Prostate gland (tissue), 2 donors: Measurements from ENCODE around the gene TIPARP. TPM values are rescaled to one million over a fixed set of nuclear protein-coding genes. Genes with fewer than 3 reads are reported as not detected.

Experiments used
- DNase-seq: peaks from one replicate; pipeline ENCODE4 v3.0.0-alpha.2; 2019; ENCODE audit warnings: low spot score
- H3K27ac ChIP-seq, 2 donors: fragments of 200-600 bp; sonication (generic); 2 replicates each; pipeline ENCODE4 v1.5.1; 2017 to 2019
- H3K27me3 ChIP-seq: fragments of 200-600 bp; sonication (generic); replicated peaks from 2 replicates; pipeline ENCODE4 v1.5.1; 2019; ENCODE audit not compliant: insufficient read depth
- H3K36me3 ChIP-seq, 2 donors: fragments of 200-600 bp; sonication (generic); 1 replicate in 1 of 2; 2 replicates in 1 of 2; pipeline versions ENCODE4 v1.5.1 to v1.8.1; 2017 to 2019
- H3K4me1 ChIP-seq: fragments of 200-600 bp; sonication (generic); replicated peaks from 2 replicates; pipeline ENCODE4 v1.5.1; 2019
- H3K4me3 ChIP-seq, 2 donors: fragments of 200-600 bp; sonication (generic); 2 replicates each; pipeline ENCODE4 v1.5.1; 2017 to 2019
- H3K9me3 ChIP-seq: fragments of 200-600 bp; sonication (generic); 2 replicates; pipeline ENCODE4 v1.5.1; 2017
- CTCF ChIP-seq, 4 experiments: fragments of 200-600 bp in 2 of 4; fragments of 450-650 bp in 2 of 4; sonication (generic) in 2 of 4; IDR thresholded peaks; 1 replicate in 3 of 4; 2 replicates in 1 of 4; pipeline ENCODE4 v1.5.1; 2016 to 2019; ENCODE audit warnings: antibody characterized with exemption in 4 of 4, mild to moderate bottlenecking in 2 of 4, moderate library complexity in 2 of 4
- POLR2A ChIP-seq: fragments of 450-650 bp; IDR thresholded peaks from one replicate; pipeline ENCODE4 v1.6.1; 2016; ENCODE audit warnings: antibody characterized with exemption, mild to moderate bottlenecking
- POLR2AphosphoS5 ChIP-seq: sonication (generic); formaldehyde crosslinking; IDR thresholded peaks from one replicate; pipeline ENCODE4 v1.6.1; 2017; ENCODE audit warnings: antibody characterized with exemption
- WGBS: methylation state at CpG from one replicate; pipeline ENCODE4 v1.1.5; 2018; 5-methylcytosine and 5-hydroxymethylcytosine counted together
- intact Hi-C: fragments of 100-400 bp; cut with DNase I; formaldehyde crosslinking; loops from one replicate; pipeline ENCODE4 v1.14.2; 2022
- total RNA-seq, 2 donors: library from RNA; depleted of rRNA; stranded (reverse); fragments of >200 nt; gene quantifications; one replicate each; pipeline ENCODE4 v1.1.0, GENCODE V29; 2016

TIPARP gene
- total RNA-seq, 2 donors from 2014 or later: 31.9 to 52.0 TPM

GRCh38 chr3:156680243-156680914 is 6.0 kb downstream of the TIPARP start:
- H3K4me3 ChIP-seq: no peak overlapping the region
- TF ChIP-seq CTCF (IDR thresholded peaks at IDR 0.05) (no peak), POLR2A (no peak), POLR2AphosphoS5 (no peak)
- H3K27me3 ChIP-seq: no peaks in the 10 kb centered on the region
- intact Hi-C loops: no loop called here
- WGBS: 85% methylated on average over 2 of the region's 2 CpGs
- H3K4me1 ChIP-seq: peaks cover 6% of the 10 kb centered on the region
- no peaks in the 10 kb centered on the region for H3K36me3 ChIP-seq
- H3K27ac ChIP-seq: peak overlapping the region in 1 of 2 donors; percentile 46
- no peaks in the 10 kb centered on the region for H3K9me3 ChIP-seq
- no peak for DNase-seq

- H3K4me1 ChIP-seq: peaks cover 11% of the 10 kb centered on the region
- H3K27me3 ChIP-seq: no peaks in the 10 kb centered on the region
- no peaks in the 10 kb centered on the region for H3K36me3 ChIP-seq
- intact Hi-C loops: no loop called here
- H3K9me3 ChIP-seq: no peaks in the 10 kb centered on the region
- DNase-seq: peak; percentile 91
- H3K27ac ChIP-seq: peak overlapping the region; percentile 46 to 55
- H3K4me3 ChIP-seq: no peak overlapping the region
- 21% methylated on average over 4 of the region's 4 CpGs for WGBS
- TF ChIP-seq POLR2AphosphoS5 (peak; percentile 97), POLR2A (no peak), CTCF (IDR thresholded peaks at IDR 0.05) (no peak)
Measured at GRCh38 chr3:156681002-156681401, 6.6 kb downstream of the TIPARP start.

DNA sequence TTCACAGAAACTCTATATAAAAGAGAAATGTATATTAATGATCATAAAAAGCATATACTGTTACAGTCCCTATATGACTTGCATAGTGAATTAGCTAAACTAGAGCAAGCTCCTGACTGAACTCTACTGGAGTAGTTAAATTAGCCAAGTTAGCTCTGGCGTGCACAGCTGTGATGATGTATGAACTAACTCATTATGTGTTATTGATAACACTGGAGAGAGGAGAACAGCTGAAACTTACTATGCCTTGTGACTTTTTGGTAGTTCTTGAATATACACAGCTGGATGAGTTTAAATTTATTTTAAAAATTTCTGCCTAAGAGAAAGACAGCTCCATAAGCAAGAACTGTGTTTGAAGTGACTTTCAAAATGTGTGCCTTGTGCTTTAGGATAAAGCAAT is 8.1 kb downstream of the TIPARP start:
- Histone ChIP-seq H3K4me3 (no peak overlapping the region), H3K27me3 (no peaks in the 10 kb centered on the region), H3K36me3 (no peaks in the 10 kb centered on the region), H3K4me1 (peaks cover 17% of the 10 kb centered on the region), H3K9me3 (no peaks in the 10 kb centered on the region), H3K27ac (no peak overlapping the region)
- WGBS: 68% methylated on average over 1 of the region's 1 CpG
- TF ChIP-seq POLR2AphosphoS5 (no peak), CTCF (IDR thresholded peaks at IDR 0.05) (no peak), POLR2A (no peak)
- intact Hi-C loops: no loop called here
- no peak for DNase-seq

DNA sequence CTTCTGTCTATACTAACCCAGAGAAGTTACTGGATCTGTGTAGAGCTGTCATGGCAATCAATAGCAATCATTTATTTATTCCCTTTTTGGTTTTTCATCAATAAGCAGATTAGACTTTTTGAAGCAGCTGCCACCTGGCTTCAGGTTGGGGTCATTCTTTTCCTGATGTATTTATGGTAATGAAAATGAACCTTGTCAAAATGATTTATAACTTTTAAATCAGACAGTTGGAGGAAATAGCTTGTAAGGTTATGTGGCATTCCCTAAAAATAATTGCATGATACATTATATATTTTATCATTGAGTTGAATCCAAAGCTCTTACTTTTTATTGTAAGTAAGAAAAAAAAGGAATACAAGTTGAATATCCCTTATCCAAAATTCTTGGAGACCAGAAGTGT is 8.6 kb downstream of the TIPARP start:
- peaks cover 17% of the 10 kb centered on the region for H3K4me1 ChIP-seq
- DNase-seq: no peak
- TF ChIP-seq POLR2A (no peak), CTCF (IDR thresholded peaks at IDR 0.05) (peak in 1 of 4 experiments; percentile 4), POLR2AphosphoS5 (no peak)
- H3K9me3 ChIP-seq: no peaks in the 10 kb centered on the region
- no peaks in the 10 kb centered on the region for H3K36me3 ChIP-seq
- no peak overlapping the region for H3K4me3 ChIP-seq
- H3K27me3 ChIP-seq: no peaks in the 10 kb centered on the region
- intact Hi-C loops: no loop called here
- H3K27ac ChIP-seq: no peak overlapping the region

GRCh38 chr3:156685198-156685597 is 10.8 kb downstream of the TIPARP start:
- TF ChIP-seq CTCF (IDR thresholded peaks at IDR 0.05): no peak
- no peak for TF ChIP-seq POLR2AphosphoS5
- TF ChIP-seq POLR2A: no peak
- Histone ChIP-seq H3K27me3 (no peaks in the 10 kb centered on the region), H3K27ac (no peak overlapping the region), H3K4me3 (no peak overlapping the region), H3K4me1 (peaks cover 17% of the 10 kb centered on the region), H3K9me3 (no peaks in the 10 kb centered on the region), H3K36me3 (no peaks in the 10 kb centered on the region)
- DNase-seq: no peak
- intact Hi-C loops: no loop called here
- 66% methylated on average over 2 of the region's 2 CpGs for WGBS
